Skeletal muscle tissue (tissue), 4 donors: ENCODE results near the gene LONRF2. TPM values are rescaled to one million over a fixed set of nuclear protein-coding genes. Genes with fewer than 3 reads are reported as not detected.
A peak's percentile ranks its signal among the peaks of the same experiment; 100 is the strongest.
"Not testable (repeated sequence)": the region's sequence is repeated elsewhere in the genome, so short reads cannot be mapped to it uniquely, and the experiment has no call there.

Experiments
- H3K27ac ChIP-seq: one replicate; pipeline ENCODE4 v1.7.0; 2013; ENCODE audit warnings: mild to moderate bottlenecking, low read depth, low read length, inconsistent platforms
- H3K27me3 ChIP-seq, 3 donors: one replicate each; pipeline ENCODE4 v1.7.0; 2013; ENCODE audit warnings: low read length in 3 of 3; ENCODE audit not compliant: control insufficient read depth in 3 of 3, insufficient read depth in 3 of 3
- H3K36me3 ChIP-seq, 3 donors: one replicate each; pipeline ENCODE4 v1.7.0; 2013; ENCODE audit warnings: low read length in 3 of 3; ENCODE audit not compliant: control insufficient read depth in 3 of 3, insufficient read depth in 3 of 3
- H3K4me1 ChIP-seq, 3 donors: one replicate each; pipeline ENCODE4 v1.7.0; 2013; ENCODE audit warnings: low read length in 3 of 3, mild to moderate bottlenecking in 3 of 3; ENCODE audit not compliant: control insufficient read depth in 3 of 3, insufficient read depth in 3 of 3
- H3K4me3 ChIP-seq, 3 donors: one replicate each; pipeline ENCODE4 v1.7.0; 2013; ENCODE audit warnings: low read length in 3 of 3
- H3K9ac ChIP-seq, 3 donors: one replicate each; pipeline ENCODE4 v1.7.0; 2013; ENCODE audit warnings: low read length in 3 of 3, mild to moderate bottlenecking in 3 of 3, moderate library complexity in 2 of 3, low read depth in 1 of 3
- H3K9me3 ChIP-seq, 3 donors: one replicate each; pipeline ENCODE4 v1.7.0; 2013; ENCODE audit warnings: low read length in 3 of 3; ENCODE audit not compliant: control insufficient read depth in 3 of 3
- total RNA-seq: library from RNA; depleted of rRNA; stranded (reverse); fragments of >200 nt; gene quantifications from one replicate; pipeline ENCODE4 v1.2.3, GENCODE V29; 2014
- donor health status: Osteomylitis.

LONRF2 gene
- total RNA-seq, 1 donor from 2014 or later: 1.0 TPM

DNA sequence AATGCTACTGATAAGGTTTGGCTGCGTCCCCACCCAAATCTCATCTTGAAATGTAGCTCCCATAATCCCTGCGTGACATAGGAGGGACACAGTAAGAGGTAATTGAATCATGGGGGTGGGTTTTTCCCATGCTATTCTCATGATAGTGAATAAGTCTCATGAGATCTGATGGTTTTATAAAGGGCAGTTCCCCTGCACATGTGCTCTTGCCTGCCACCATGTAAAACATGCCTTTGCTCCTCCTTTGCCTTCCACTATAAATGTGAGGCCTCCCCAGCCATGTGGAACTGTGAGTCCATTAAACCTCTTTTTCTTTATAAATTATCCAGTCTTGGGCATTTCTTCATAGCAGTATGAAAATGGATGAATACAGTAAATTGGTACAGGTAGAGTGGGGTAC lies 20.2 kb upstream of the LONRF2 start:
- not testable (repeated sequence) for H3K9me3 ChIP-seq, H3K27ac ChIP-seq, H3K4me3 ChIP-seq, H3K9ac ChIP-seq, H3K36me3 ChIP-seq, H3K4me1 ChIP-seq
- H3K27me3 ChIP-seq: peaks cover 0 to 13% (median 8%) of the 10 kb centered on the region in 3 donors

DNA sequence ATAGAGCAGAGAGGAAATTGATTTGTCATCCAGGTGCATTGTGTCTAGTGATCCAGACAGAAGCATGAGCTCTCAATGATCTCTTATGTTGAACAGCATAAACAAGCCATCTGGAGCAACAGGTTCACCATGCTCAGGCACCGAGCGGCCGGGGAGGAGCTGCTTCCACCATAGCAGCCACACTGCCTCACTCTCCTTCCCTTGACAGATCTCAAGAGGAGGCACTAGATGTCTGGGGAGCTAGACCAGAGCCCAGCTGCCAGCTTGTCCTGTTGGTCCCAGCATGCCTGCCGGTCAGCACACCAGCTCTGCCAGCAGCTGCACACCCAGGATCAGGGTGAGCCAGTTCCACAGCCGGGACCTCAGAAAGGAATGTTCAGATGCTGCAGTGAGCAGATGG lies 17.5 kb upstream of the LONRF2 start:
- H3K9ac ChIP-seq: no peak overlapping the region
- no peaks in the 10 kb centered on the region for H3K4me1 ChIP-seq
- H3K9me3 ChIP-seq: no peaks in the 10 kb centered on the region

DNA sequence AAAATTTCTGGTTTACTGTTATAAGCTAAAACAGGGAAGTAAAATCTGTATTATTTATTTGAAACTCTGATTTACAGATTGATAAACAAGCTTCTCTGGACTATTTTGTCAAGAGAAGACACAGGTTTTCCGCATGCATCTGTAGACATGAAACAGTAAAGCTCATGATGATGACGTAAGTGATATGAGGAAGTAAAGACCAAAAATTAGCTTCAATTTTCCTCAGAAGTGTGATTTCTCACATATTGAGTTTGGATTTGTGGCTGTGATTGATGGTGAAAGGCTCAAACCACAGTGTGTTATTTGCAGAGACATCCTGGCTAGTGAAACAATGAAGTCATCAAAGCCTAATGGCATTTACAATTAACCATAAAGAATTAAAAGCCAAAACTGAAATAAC lies 12.6 kb upstream of the LONRF2 start:
- H3K36me3 ChIP-seq: no peaks in the 10 kb centered on the region
- no peak overlapping the region for H3K9ac ChIP-seq
- H3K9me3 ChIP-seq: no peaks in the 10 kb centered on the region
- H3K27me3 ChIP-seq: peaks cover 0 to 19% (median 13%) of the 10 kb centered on the region in 3 donors
- no peak overlapping the region for H3K27ac ChIP-seq
- no peaks in the 10 kb centered on the region for H3K4me1 ChIP-seq
- H3K4me3 ChIP-seq: no peak overlapping the region

More for the DNA sequence above, 17.5 kb upstream of the LONRF2 start:
- Histone ChIP-seq H3K27ac (no peak overlapping the region), H3K36me3 (no peaks in the 10 kb centered on the region), H3K27me3 (peaks cover 0 to 13% (median 8%) of the 10 kb centered on the region in 3 donors), H3K4me3 (no peak overlapping the region)

DNA sequence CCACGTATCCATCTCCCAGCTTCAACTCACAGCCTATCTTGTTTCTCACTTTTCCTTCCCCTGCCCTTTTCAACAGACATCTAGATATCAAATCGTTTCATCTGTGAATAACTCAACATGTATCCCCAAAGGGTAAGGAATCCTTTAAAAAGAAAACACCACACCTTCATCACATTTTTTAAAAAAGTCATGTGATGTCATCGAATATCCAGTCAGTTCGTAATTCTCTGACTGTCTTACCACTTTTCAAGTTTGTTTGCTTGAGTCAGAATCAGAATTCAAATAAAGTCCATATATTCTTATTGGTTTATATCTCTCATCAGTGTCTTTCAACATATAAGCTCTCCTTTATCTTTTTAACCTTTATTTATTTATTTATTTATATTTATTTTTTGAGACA lies 5.4 kb upstream of the LONRF2 start:
- Histone ChIP-seq H3K9me3 (no peaks in the 10 kb centered on the region), H3K36me3 (no peaks in the 10 kb centered on the region), H3K9ac (no peak overlapping the region), H3K27me3 (peaks cover 0 to under 1% (median under 1%) of the 10 kb centered on the region in 3 donors), H3K4me3 (no peak overlapping the region), H3K4me1 (peaks cover 0 to 2% (median 0%) of the 10 kb centered on the region in 3 donors), H3K27ac (no peak overlapping the region)

DNA sequence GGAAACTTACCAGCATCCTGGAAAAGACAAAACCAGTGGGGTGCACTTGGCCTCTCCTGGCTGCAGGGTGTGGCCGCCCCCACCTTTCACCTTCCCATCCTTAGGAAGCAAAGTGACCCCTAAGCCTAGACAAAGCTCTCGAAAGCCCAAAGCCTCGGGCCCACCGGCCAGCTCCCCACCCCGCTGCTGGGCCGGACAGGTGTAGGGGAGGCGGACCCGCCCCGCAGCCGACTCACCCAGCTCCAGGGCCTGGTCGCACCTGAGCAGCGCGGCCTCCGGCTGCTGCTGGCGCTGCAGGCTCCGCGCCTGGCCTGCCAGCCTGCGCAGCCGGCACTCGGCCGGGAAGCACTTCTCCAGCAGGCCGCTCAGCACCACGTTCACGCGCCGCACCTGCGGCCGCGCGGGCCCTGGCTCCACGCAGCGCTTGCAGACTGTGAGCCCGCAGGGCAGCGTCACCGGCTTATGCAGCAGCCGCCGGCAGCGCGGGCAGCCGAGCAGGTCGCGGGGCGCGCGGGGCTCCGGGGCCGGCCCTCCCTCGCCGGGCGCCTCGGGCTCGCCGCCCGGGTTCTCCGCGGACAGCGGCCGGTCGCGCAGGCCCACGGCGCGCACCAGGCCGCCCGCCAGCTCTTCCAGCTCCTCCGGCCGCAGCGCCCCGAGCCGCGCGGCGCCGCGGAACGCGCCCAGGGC lies 979 bp downstream of the LONRF2 start:
- H3K27me3 ChIP-seq: peaks cover 0 to 4% (median 0%) of the 10 kb centered on the region in 3 donors
- no peaks in the 10 kb centered on the region for H3K36me3 ChIP-seq
- H3K27ac ChIP-seq: peak overlapping the region; percentile 78
- H3K4me1 ChIP-seq: peaks cover 5 to 16% (median 7%) of the 10 kb centered on the region in 3 donors
- peak overlapping the region; percentile 24 to 85 (median 69) for H3K9ac ChIP-seq
- no peaks in the 10 kb centered on the region for H3K9me3 ChIP-seq
- peak overlapping the region; percentile 49 to 76 (median 71) for H3K4me3 ChIP-seq

DNA sequence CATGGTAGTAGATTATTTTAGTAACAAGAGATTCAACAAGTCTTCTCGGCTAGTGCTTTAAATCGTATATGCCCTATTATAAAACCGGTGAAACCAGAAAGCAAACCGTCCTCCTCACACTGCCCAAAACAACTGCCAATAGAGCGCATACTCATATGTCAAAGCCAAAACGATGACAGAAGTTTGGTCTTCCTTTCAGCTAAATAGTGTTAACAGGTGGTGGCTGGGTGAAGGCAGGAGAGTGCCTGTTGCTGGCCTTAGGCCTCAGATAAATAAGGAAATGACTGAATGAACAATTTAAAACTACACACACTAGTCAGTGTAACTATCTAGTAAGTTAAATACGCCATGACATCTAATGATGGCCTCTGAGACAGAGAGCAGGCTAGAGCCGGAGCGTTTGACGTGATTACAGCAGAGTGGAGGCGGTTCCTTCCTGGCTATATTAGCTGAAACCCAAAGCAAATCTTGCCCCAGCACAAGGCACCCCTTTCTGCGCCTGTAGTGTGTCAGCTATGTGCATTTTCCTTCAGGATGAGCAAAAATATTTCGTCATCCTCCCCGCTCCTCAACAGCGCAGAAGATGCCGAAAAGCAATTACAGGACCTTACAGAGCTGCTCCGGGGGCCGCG lies 1.6 kb downstream of the LONRF2 start:
- H3K4me1 ChIP-seq: peaks cover 5 to 16% (median 7%) of the 10 kb centered on the region in 3 donors
- H3K9ac ChIP-seq: peak overlapping the region; percentile 24 to 85 (median 69)
- no peaks in the 10 kb centered on the region for H3K9me3 ChIP-seq
- peaks cover 0 to 4% (median 0%) of the 10 kb centered on the region in 3 donors for H3K27me3 ChIP-seq
- peak overlapping the region; percentile 78 for H3K27ac ChIP-seq
- H3K36me3 ChIP-seq: no peaks in the 10 kb centered on the region
- peak overlapping the region; percentile 49 to 76 (median 71) for H3K4me3 ChIP-seq

DNA sequence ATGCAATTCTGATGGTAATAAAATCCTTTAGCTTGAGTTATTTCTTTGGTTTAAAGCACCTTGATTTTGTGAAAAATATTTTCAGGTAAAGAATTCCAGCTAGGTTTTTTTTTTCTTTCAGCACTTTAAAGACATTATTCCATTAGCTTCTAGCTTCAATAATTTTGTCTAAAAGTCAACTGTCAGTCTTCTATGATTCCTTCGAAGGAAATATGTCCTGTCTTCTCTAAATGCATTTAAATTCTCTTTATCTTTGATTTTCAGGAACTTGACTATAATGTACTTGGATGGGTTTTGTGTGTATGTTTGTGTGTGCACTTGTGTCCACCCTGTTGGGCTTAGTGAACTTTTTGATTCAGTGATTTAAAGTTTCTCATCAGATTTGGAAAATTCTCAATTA lies 4.7 kb downstream of the LONRF2 start:
- H3K27ac ChIP-seq: no peak overlapping the region
- H3K4me1 ChIP-seq: peaks cover 5 to 13% (median 7%) of the 10 kb centered on the region in 3 donors
- no peaks in the 10 kb centered on the region for H3K36me3 ChIP-seq
- H3K27me3 ChIP-seq: peaks cover 0 to 4% (median 0%) of the 10 kb centered on the region in 3 donors
- no peaks in the 10 kb centered on the region for H3K9me3 ChIP-seq
- H3K9ac ChIP-seq: no peak overlapping the region
- no peak overlapping the region for H3K4me3 ChIP-seq

DNA sequence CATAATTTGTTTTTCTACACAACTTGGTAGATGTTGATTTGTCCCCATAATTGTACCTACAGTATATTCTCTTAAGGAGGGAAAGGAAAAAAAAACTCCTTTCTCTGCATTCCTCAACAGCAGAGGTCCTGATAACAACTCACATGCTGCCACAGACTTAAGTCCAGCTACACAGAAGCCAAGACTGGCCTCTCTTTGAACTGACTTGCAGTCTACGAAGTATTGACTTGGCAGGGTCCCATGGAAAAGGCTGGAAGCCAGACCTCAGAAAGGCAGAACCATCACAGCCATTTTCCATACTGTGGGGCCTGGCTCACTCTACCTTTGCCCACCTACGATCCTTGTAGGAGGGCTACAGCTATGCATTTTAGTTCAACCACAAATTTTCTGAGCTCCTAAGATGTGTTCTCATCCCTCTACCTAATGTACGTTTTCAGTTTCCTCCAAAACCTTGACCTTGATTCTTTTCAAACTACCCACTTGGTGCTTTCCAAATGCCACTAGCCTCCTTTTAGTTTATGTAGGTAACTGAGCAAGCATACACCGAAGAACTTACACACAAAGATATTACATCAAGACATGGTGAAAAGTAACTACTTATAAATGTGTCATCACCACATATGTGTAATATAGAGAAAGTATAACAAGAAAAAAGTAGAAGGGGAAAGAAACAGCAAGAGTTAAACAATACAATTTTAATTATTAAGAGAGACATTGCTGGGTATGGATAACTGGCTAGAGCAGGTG lies 12.2 kb downstream of the LONRF2 start:
- Histone ChIP-seq H3K36me3 (peaks cover 0 to 4% (median 0%) of the 10 kb centered on the region in 3 donors), H3K4me3 (no peak overlapping the region), H3K9ac (no peak overlapping the region), H3K27ac (no peak overlapping the region), H3K4me1 (no peaks in the 10 kb centered on the region), H3K27me3 (no peaks in the 10 kb centered on the region), H3K9me3 (no peaks in the 10 kb centered on the region)

DNA sequence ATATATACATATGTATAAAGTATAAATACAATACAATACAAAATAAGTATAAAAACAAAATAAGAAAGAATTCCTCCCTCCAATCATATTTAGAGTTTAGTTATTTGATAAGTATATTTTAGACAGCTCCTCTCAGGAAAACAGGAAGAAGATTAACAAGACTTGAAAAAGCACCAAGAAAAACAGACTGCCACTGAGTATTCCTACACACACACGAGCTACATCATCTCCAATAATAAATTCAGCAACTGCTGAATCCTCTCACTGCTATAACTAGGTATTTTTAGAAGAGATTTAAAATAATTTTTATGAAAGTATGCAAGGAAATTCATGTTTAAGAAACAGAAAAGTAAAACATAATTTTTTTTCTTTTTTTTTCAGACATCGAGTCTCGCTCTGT lies 13.0 kb downstream of the LONRF2 start:
- Histone ChIP-seq H3K4me1 (no peaks in the 10 kb centered on the region), H3K9me3 (no peaks in the 10 kb centered on the region), H3K36me3 (peaks cover 0 to 4% (median 0%) of the 10 kb centered on the region in 3 donors), H3K9ac (no peak overlapping the region), H3K4me3 (no peak overlapping the region), H3K27me3 (no peaks in the 10 kb centered on the region), H3K27ac (no peak overlapping the region)

DNA sequence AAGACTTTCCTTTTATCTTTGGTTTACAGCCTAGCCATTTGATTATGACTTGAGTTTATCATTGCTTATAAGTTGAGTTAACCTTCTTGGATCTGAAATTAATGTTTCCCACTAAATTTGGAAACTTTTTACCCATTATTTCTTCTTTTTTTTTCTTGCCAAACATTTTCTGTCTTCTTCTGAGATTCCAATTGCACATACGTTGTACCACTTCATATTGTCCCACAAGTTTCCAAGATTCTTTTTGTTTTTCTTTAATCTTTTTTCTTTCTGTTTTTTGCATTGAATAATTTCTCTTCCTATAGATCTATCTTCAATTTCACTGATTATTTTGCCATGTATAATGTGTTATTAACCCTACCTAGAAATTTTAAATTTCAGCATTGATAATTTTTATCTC lies 18.6 kb downstream of the LONRF2 start:
- peaks cover 1 to 17% (median 7%) of the 10 kb centered on the region in 3 donors for H3K36me3 ChIP-seq
- H3K9ac ChIP-seq: no peak overlapping the region
- no peaks in the 10 kb centered on the region for H3K9me3 ChIP-seq

More for the DNA sequence above, 18.6 kb downstream of the LONRF2 start:
- Histone ChIP-seq H3K4me1 (no peaks in the 10 kb centered on the region), H3K27ac (no peak overlapping the region), H3K4me3 (no peak overlapping the region), H3K27me3 (no peaks in the 10 kb centered on the region)
